ENCODE data around the gene S100B. TPM values are rescaled to one million over a fixed set of nuclear protein-coding genes. Genes with fewer than 3 reads are reported as not detected.

Gene S100B
- total and polyA plus RNA-seq, 2 of the 13 experiments (the other 11 are each of a cell fraction or from before 2014, with no cell fraction given): not detected

DNA sequence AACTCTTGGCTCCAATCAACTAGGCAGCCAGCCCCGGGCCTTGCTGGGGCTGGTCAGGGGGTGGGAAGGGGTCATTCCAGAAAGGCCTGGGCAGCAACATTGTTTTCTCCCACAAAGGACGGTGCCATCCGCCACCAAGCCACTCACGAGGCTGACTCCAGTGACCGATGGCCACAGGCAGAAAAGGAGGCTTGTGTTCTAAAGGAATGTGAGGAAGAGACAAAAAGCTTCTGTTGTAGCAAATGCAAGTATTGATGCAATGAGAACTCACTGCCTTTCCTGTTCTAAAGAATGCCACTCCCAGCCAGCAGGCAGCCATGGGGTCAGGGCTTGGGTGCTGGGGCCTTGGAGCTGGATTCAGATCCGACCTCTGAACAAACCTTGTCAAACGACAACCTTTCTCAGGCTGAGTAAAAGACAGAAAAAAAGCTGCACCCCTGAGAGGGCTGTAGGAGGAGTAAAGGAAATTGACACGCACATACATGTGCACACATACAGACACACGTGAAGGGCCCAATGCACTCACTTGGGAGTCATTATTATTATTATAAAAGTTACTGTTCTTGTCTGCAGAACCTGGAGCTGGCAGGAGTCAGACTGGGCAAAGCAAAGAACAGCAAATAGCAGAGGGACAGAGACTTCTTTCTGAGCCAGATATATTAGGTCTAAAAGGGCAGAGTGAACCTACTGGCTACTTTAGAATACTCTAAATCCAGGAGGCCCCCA, 16.7 kb upstream of the S100B start (continued):
- TF ChIP-seq, protein P1, sequence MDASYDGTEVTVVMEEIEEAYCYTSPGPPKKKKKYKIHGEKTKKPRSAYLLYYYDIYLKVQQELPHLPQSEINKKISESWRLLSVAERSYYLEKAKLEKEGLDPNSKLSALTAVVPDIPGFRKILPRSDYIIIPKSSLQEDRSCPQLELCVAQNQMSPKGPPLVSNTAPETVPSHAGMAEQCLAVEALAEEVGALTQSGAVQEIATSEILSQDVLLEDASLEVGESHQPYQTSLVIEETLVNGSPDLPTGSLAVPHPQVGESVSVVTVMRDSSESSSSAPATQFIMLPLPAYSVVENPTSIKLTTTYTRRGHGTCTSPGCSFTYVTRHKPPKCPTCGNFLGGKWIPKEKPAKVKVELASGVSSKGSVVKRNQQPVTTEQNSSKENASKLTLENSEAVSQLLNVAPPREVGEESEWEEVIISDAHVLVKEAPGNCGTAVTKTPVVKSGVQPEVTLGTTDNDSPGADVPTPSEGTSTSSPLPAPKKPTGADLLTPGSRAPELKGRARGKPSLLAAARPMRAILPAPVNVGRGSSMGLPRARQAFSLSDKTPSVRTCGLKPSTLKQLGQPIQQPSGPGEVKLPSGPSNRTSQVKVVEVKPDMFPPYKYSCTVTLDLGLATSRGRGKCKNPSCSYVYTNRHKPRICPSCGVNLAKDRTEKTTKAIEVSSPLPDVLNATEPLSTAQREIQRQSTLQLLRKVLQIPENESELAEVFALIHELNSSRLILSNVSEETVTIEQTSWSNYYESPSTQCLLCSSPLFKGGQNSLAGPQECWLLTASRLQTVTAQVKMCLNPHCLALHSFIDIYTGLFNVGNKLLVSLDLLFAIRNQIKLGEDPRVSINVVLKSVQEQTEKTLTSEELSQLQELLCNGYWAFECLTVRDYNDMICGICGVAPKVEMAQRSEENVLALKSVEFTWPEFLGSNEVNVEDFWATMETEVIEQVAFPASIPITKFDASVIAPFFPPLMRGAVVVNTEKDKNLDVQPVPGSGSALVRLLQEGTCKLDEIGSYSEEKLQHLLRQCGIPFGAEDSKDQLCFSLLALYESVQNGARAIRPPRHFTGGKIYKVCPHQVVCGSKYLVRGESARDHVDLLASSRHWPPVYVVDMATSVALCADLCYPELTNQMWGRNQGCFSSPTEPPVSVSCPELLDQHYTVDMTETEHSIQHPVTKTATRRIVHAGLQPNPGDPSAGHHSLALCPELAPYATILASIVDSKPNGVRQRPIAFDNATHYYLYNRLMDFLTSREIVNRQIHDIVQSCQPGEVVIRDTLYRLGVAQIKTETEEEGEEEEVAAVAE (CRISPR knock-in tag; IDR thresholded peaks at IDR 0.05; ENCODE audit: borderline replicate concordance): no peak
- TF ChIP-seq ZBTB8A (CRISPR knock-in tag; IDR thresholded peaks at IDR 0.05; ENCODE audit: borderline replicate concordance, low read depth): no peak
- peak; percentile 60; the same call in 1 of the 2 replicates for TF ChIP-seq SOX5 (CRISPR knock-in tag; IDR thresholded peaks at IDR 0.05; ENCODE audit: borderline replicate concordance)
- no peak for TF ChIP-seq ZNF33B (CRISPR knock-in tag; IDR thresholded peaks at IDR 0.05)
- TF ChIP-seq ZNF264 (CRISPR knock-in tag; IDR thresholded peaks at IDR 0.05): no peak
- peak; percentile 30; the same call in 1 of the 2 replicates for TF ChIP-seq CBX5 (CRISPR knock-in tag; IDR thresholded peaks at IDR 0.05; ENCODE audit: borderline replicate concordance)
- no peak for TF ChIP-seq ZNF883 (CRISPR knock-in tag; IDR thresholded peaks at IDR 0.05; ENCODE audit: not compliant biosample characterization)
- no peak for TF ChIP-seq ZNF101 (CRISPR knock-in tag; IDR thresholded peaks at IDR 0.05; ENCODE audit: borderline replicate concordance, low read depth)
- peak; percentile 14; the same call in 1 of the 2 replicates for TF ChIP-seq ETV5 (CRISPR knock-in tag; IDR thresholded peaks at IDR 0.05; ENCODE audit: borderline replicate concordance)
- no peak for TF ChIP-seq JDP2 (CRISPR knock-in tag; IDR thresholded peaks at IDR 0.05; ENCODE audit: borderline replicate concordance)
- no peak for TF ChIP-seq BORCS8-MEF2B (CRISPR knock-in tag; IDR thresholded peaks at IDR 0.05)
- TF ChIP-seq TCF7L2 (IDR thresholded peaks at IDR 0.05; ENCODE audit: low read depth, low read length): no peak
- TF ChIP-seq ZNF510 (CRISPR knock-in tag; IDR thresholded peaks at IDR 0.05; ENCODE audit: low read depth): no peak
- TF ChIP-seq, protein P2, sequence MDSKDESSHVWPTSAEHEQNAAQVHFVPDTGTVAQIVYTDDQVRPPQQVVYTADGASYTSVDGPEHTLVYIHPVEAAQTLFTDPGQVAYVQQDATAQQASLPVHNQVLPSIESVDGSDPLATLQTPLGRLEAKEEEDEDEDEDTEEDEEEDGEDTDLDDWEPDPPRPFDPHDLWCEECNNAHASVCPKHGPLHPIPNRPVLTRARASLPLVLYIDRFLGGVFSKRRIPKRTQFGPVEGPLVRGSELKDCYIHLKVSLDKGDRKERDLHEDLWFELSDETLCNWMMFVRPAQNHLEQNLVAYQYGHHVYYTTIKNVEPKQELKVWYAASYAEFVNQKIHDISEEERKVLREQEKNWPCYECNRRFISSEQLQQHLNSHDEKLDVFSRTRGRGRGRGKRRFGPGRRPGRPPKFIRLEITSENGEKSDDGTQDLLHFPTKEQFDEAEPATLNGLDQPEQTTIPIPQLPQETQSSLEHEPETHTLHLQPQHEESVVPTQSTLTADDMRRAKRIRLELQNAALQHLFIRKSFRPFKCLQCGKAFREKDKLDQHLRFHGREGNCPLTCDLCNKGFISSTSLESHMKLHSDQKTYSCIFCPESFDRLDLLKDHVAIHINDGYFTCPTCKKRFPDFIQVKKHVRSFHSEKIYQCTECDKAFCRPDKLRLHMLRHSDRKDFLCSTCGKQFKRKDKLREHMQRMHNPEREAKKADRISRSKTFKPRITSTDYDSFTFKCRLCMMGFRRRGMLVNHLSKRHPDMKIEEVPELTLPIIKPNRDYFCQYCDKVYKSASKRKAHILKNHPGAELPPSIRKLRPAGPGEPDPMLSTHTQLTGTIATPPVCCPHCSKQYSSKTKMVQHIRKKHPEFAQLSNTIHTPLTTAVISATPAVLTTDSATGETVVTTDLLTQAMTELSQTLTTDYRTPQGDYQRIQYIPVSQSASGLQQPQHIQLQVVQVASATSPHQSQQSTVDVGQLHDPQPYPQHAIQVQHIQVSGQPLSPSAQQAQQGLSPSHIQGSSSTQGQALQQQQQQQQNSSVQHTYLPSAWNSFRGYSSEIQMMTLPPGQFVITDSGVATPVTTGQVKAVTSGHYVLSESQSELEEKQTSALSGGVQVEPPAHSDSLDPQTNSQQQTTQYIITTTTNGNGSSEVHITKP (CRISPR knock-in tag; IDR thresholded peaks at IDR 0.05; ENCODE audit: low read depth): 0 out of 2 replicates have a peak, but pooled peaks have one; percentile 26
- TF ChIP-seq, protein P3, sequence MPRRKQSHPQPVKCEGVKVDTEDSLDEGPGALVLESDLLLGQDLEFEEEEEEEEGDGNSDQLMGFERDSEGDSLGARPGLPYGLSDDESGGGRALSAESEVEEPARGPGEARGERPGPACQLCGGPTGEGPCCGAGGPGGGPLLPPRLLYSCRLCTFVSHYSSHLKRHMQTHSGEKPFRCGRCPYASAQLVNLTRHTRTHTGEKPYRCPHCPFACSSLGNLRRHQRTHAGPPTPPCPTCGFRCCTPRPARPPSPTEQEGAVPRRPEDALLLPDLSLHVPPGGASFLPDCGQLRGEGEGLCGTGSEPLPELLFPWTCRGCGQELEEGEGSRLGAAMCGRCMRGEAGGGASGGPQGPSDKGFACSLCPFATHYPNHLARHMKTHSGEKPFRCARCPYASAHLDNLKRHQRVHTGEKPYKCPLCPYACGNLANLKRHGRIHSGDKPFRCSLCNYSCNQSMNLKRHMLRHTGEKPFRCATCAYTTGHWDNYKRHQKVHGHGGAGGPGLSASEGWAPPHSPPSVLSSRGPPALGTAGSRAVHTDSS (CRISPR knock-in tag; conservative IDR thresholded peaks at IDR 0.05): no peak
- TF ChIP-seq RFXANK (CRISPR knock-in tag; IDR thresholded peaks at IDR 0.05): no peak
- TF ChIP-seq MIXL1 (CRISPR knock-in tag; IDR thresholded peaks at IDR 0.05): no peak
- TF ChIP-seq ZNF296 (CRISPR knock-in tag; conservative IDR thresholded peaks at IDR 0.05): no peak
- TF ChIP-seq GABPB1 (CRISPR knock-in tag; IDR thresholded peaks at IDR 0.05): no peak
- TF ChIP-seq ZNF652 (CRISPR knock-in tag; IDR thresholded peaks at IDR 0.05; ENCODE audit: borderline replicate concordance, low read depth): no peak
- peak; percentile 89; the same call in 1 of the 2 replicates for TF ChIP-seq CHD4 (IDR thresholded peaks at IDR 0.05; ENCODE audit: borderline replicate concordance, low read length)
- no peak for TF ChIP-seq NBN (conservative IDR thresholded peaks at IDR 0.05)

Measured in HepG2 (cell line).